ENCODE data around the gene PDGFRB. TPM values are rescaled to one million over a fixed set of nuclear protein-coding genes. Genes with fewer than 3 reads are reported as not detected.

Gene PDGFRB
- total and polyA plus RNA-seq, 2 of the 4 experiments (the other 2 are of a cell fraction), result 108 to 124 TPM

DNA sequence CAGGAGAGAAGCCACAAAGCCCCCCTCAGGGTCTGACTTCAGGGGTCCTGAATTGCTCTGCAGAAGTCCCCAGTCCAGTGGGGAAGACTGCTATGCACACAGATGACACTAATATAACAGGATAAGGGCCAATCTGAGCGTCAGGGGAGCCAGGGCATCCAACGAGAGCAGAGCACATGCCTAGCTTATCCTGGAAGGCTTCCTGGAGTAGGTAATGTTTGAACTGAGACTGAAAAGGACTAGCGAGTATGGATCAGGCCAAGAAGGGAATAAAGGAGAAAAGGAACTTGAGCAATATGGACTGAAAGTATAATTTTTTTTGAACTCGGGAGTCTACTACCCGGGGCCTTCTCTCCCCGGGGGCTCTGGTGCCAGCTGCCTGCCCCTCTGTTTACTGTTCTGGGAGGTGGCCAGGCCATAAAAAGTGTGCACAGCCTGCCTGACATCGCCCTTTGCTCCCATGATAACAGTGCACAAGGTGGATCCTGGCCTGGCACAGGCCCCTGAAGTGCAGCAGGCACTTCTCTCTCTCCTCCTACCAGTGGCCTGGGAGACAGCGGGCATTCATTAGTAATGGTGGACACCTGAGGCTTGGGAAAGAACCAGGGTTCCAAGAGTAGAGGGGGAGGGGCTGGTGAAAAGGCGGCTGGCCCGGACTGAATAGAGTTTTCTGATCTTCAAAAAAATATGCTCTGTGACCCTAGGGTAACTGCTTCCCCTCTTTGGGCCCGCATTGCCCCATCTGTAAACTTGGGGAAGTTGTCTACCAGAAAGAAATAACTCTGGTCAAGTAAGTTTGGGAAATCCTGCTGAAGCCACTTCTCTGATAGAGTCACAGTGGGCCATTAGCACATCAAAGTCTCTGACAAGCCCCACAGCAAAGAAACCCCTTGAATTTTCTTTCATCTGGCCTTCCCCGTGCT is 29.6 kb upstream of the PDGFRB start:
- Histone ChIP-seq H4K91ac (ENCODE audit: insufficient read depth, low read depth, low read length) (no peak overlapping the region), H2BK15ac (ENCODE audit: low read depth, low read length) (no peak overlapping the region), H3K4me3 (ENCODE audit: insufficient read depth, low read depth, low read length) (no peak overlapping the region), H3K4me1 (ENCODE audit: control insufficient read depth, insufficient read depth, low read length) (peaks cover 2% of the 10 kb centered on the region; the same call in 1 of the 2 replicates), H2BK5ac (ENCODE audit: low read depth, low read length, poor library complexity, severe bottlenecking) (no peak overlapping the region), H3K9me3 (ENCODE audit: control insufficient read depth, insufficient read depth, low read length) (no peaks in the 10 kb centered on the region), H3K27me3 (ENCODE audit: control insufficient read depth, insufficient read depth, low read length) (peaks cover 79% of the 10 kb centered on the region), H3K27ac (ENCODE audit: insufficient read depth, low read length) (no peak overlapping the region), H3K9ac (ENCODE audit: low read depth, low read length) (no peak overlapping the region), H2AK9ac (replicated peaks; ENCODE audit: low read depth, low read length, poor library complexity) (no peak overlapping the region), H2BK120ac (ENCODE audit: low read depth, low read length) (no peak overlapping the region), H4K5ac (ENCODE audit: low read depth, low read length) (no peak overlapping the region), H3K9me1 (ENCODE audit: insufficient read depth, low read length) (peaks cover 4% of the 10 kb centered on the region; the same call in 1 of the 2 replicates), H3K4ac (ENCODE audit: low read depth, low read length) (no peak overlapping the region), H3K23ac (ENCODE audit: low read depth, low read length) (no peak overlapping the region), H2AFZ (replicated peaks; ENCODE audit: low read length, poor library complexity) (no peak overlapping the region), H3K56ac (ENCODE audit: extremely low read depth, insufficient read depth, low read length) (no peak overlapping the region), H2AK5ac (ENCODE audit: low read depth, low read length) (no peak overlapping the region), H2BK20ac (ENCODE audit: low read depth, low read length) (no peak overlapping the region), H3K18ac (ENCODE audit: low read depth, low read length) (no peak overlapping the region), H3K4me2 (ENCODE audit: low read depth, low read length) (no peak overlapping the region), H4K20me1 (ENCODE audit: insufficient read depth, low read length) (no peaks in the 10 kb centered on the region; the same call in 1 of the 2 replicates), H4K8ac (ENCODE audit: low read depth in 2 of 2, low read length in 2 of 2) (no peak overlapping the region), H3K36me3 (ENCODE audit: control insufficient read depth, insufficient read depth, low read length) (no peaks in the 10 kb centered on the region), H3K79me1 (ENCODE audit: low read depth in 1 of 2, low read length in 2 of 2) (no peaks in the 10 kb centered on the region), H3K14ac (replicated peaks; ENCODE audit: low read depth, low read length) (no peak overlapping the region)
- intact Hi-C loops (cut with micrococcal nuclease) (no loop called here), in situ Hi-C loops (cut with MboI; ENCODE audit: low sequenced_read_pairs) (no loop called here), dilution Hi-C loops (cut with HindIII; ENCODE audit: low sequenced_read_pairs, unreplicated experiment) (no loop called here)
- CTCF ChIA-PET, result no interaction called here
- DNase-seq (no peak), ATAC-seq (ENCODE audit: low read depth) (no peak)
- POLR2A ChIA-PET (ENCODE audit: unreplicated experiment), result no interaction called here
- TF ChIP-seq BHLHE40 (IDR thresholded peaks at IDR 0.05; ENCODE audit: low read depth, low read length), result no peak
- TF ChIP-seq, protein P1, sequence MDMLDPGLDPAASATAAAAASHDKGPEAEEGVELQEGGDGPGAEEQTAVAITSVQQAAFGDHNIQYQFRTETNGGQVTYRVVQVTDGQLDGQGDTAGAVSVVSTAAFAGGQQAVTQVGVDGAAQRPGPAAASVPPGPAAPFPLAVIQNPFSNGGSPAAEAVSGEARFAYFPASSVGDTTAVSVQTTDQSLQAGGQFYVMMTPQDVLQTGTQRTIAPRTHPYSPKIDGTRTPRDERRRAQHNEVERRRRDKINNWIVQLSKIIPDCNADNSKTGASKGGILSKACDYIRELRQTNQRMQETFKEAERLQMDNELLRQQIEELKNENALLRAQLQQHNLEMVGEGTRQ (IDR thresholded peaks at IDR 0.05; ENCODE audit: low read depth, low read length), result no peak
- TF ChIP-seq CHD1 (IDR thresholded peaks at IDR 0.05; ENCODE audit: low read depth, low read length), result no peak
- TF ChIP-seq FOS (IDR thresholded peaks at IDR 0.05; ENCODE audit: low read depth, low read length), result no peak
- no peak for TF ChIP-seq MAFK (IDR thresholded peaks at IDR 0.05; ENCODE audit: low read depth, low read length)
- no peak for TF ChIP-seq POLR2A (IDR thresholded peaks at IDR 0.05; ENCODE audit: low read depth, low read length)
- TF ChIP-seq RFX5 (IDR thresholded peaks at IDR 0.05; ENCODE audit: low read depth, low read length), result no peak
- no peak for TF ChIP-seq CEBPB (IDR thresholded peaks at IDR 0.05; ENCODE audit: low read depth, low read length)
- TF ChIP-seq MAZ (IDR thresholded peaks at IDR 0.05; ENCODE audit: borderline replicate concordance, low read depth, low read length), result no peak
- TF ChIP-seq, protein P2, sequence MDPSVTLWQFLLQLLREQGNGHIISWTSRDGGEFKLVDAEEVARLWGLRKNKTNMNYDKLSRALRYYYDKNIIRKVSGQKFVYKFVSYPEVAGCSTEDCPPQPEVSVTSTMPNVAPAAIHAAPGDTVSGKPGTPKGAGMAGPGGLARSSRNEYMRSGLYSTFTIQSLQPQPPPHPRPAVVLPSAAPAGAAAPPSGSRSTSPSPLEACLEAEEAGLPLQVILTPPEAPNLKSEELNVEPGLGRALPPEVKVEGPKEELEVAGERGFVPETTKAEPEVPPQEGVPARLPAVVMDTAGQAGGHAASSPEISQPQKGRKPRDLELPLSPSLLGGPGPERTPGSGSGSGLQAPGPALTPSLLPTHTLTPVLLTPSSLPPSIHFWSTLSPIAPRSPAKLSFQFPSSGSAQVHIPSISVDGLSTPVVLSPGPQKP (IDR thresholded peaks at IDR 0.05; ENCODE audit: borderline replicate concordance, low read depth, low read length), result no peak
- TF ChIP-seq RAD21 (IDR thresholded peaks at IDR 0.05; ENCODE audit: low read length), result no peak
- no peak for TF ChIP-seq NFE2L2 (IDR thresholded peaks at IDR 0.05; ENCODE audit: low read depth, low read length)
- TF ChIP-seq MXI1 (IDR thresholded peaks at IDR 0.05; ENCODE audit: borderline replicate concordance, low read depth, low read length), result no peak
- BruUV-seq (replicated peaks), result no TSS peak
- WGBS, 2 experiments (ENCODE audit: extremely low coverage in 2 of 2, insufficient read length in 1 of 2), result 92% methylated on average over 2 of the region's 12 CpGs; no CpG with 5 or more reads in 1 of the 2 experiments
